AG04449 (cell line): Measurements from ENCODE around the gene ATN1.

Experiments used
- CTCF ChIA-PET: fragments of 350-600 bp; formaldehyde crosslinking; extraction: SDS; loops from one replicate; lab custom pipeline; 2021; ENCODE audit warnings: antibody characterized with exemption; lab: Yijun Ruan, JAX
- POLR2A ChIA-PET: fragments of 400-600, 350-600 bp; formaldehyde crosslinking; extraction: SDS; loops from one replicate; lab custom pipeline; 2020; ENCODE audit warnings: antibody characterized with exemption, inconsistent platforms; lab: Yijun Ruan, JAX
- DNase-seq: peaks from one replicate; pipeline ENCODE4 v3.0.0-alpha.2; 2010; ENCODE audit warnings: low read depth, low spot score
- H3K4me3 ChIP-seq: 2 replicates; pipeline ENCODE4 v1.5.1; 2011; ENCODE audit warnings: low read depth, mild to moderate bottlenecking, control low read depth, low read length
- TF ChIP-seq, protein P1 (sequence below): IDR thresholded peaks from one replicate; pipeline ENCODE4 v1.5.1; 2011; ENCODE audit warnings: mild to moderate bottlenecking, moderate library complexity, low read length, control low read depth, inconsistent platforms; ENCODE audit not compliant: insufficient read depth; ENCODE audit errors: missing control alignments

ATN1 gene

GRCh38 chr12:6919588-6919987, 8.2 kb upstream of the ATN1 start:
- H3K4me3 ChIP-seq = no peak overlapping the region
- DNase-seq = no peak
- TF ChIP-seq, protein P1, sequence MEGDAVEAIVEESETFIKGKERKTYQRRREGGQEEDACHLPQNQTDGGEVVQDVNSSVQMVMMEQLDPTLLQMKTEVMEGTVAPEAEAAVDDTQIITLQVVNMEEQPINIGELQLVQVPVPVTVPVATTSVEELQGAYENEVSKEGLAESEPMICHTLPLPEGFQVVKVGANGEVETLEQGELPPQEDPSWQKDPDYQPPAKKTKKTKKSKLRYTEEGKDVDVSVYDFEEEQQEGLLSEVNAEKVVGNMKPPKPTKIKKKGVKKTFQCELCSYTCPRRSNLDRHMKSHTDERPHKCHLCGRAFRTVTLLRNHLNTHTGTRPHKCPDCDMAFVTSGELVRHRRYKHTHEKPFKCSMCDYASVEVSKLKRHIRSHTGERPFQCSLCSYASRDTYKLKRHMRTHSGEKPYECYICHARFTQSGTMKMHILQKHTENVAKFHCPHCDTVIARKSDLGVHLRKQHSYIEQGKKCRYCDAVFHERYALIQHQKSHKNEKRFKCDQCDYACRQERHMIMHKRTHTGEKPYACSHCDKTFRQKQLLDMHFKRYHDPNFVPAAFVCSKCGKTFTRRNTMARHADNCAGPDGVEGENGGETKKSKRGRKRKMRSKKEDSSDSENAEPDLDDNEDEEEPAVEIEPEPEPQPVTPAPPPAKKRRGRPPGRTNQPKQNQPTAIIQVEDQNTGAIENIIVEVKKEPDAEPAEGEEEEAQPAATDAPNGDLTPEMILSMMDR = no peak
- POLR2A ChIA-PET = interaction anchor here (1.0 kb wide), 1 partner anchor 24 kb away, joined by 3 read pairs; the partner anchor contains the start of genes C12orf57 and RNU7-1
- CTCF ChIA-PET = interaction anchor here (0.7 to 1.5 kb wide), 6 partner anchors 12 to 48 kb away, joined by 3 to 4 read pairs (median 3); no protein-coding TSS in a partner anchor

DNA sequence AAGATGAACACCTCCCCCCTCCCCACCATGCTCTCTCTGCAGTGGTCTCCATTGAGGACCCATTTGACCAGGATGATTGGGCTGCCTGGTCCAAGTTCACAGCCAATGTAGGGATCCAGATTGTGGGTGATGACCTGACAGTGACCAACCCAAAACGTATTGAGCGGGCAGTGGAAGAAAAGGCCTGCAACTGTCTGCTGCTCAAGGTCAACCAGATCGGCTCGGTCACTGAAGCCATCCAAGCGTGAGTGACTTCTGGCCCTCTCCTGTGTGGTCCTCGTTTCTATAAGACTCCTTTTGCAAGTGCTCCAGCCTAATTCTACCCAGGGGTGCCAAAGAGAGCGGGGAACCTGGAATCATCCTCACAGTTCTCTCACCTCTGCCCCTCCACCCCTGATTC, 6.2 kb upstream of the ATN1 start:
- TF ChIP-seq, protein P1 = no peak
- ChIA-PET POLR2A (no interaction called here), CTCF (interaction anchor here (0.9 to 9.0 kb wide), 10 partner anchors 10 to 192 kb away, joined by 3 to 164 read pairs (median 4); partner anchors contain the start of gene C1RL)
- H3K4me3 ChIP-seq = no peak overlapping the region
- DNase-seq = no peak

DNA sequence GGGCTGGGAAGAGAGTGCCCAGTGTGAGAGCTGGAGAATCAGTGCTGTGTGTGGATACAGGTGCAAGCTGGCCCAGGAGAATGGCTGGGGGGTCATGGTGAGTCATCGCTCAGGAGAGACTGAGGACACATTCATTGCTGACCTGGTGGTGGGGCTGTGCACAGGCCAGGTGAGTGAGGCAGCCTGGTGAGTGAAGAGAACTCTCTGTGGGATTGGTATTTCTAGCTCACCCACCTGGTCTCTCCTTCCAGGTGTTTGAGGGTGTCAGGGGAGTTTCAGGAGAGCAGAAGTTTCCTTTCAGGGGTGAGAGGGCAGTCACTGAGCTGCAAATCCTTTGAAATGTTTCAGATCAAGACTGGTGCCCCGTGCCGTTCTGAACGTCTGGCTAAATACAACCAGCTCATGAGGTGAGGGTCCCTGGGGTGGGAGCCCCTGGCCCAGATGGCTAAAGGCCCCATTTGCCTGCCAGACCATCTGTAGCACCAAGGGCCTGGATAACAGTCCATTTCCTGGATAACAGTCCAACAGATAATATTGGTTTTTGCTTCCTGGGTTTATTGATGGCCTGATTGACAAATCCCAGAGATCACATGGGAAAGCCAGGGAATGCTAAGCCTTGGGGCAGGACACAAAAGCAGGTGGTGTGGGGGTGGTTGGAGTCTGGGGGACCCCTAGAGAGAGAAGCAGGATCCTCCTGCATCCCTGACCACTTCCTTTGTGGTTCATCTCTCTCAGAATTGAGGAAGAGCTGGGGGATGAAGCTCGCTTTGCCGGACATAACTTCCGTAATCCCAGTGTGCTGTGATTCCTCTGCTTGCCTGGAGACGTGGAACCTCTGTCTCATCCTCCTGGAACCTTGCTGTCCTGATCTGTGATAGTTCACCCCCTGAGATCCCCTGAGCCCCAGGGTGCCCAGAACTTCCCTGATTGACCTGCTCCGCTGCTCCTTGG, 5.5 kb upstream of the ATN1 start:
- POLR2A ChIA-PET = no interaction called here
- no peak overlapping the region for H3K4me3 ChIP-seq
- CTCF ChIA-PET = interaction anchor here (0.9 to 9.0 kb wide), 10 partner anchors 11 to 191 kb away, joined by 3 to 164 read pairs (median 4); partner anchors contain the start of gene C1RL
- no peak for DNase-seq
- TF ChIP-seq, protein P1 = no peak

GRCh38 chr12:6923003-6923732, 4.6 kb upstream of the ATN1 start:
- TF ChIP-seq, protein P1 = no peak
- no peak overlapping the region; the same call in 1 of the 2 replicates for H3K4me3 ChIP-seq
- CTCF ChIA-PET = interaction anchor here (0.8 to 9.0 kb wide), 21 partner anchors 9 to 218 kb away, joined by 3 to 164 read pairs (median 6); partner anchors contain the start of genes C12orf57, C1RL, ENO2 and LRRC23
- no peak for DNase-seq
- POLR2A ChIA-PET = interaction anchor here (4.6 kb wide), 1 partner anchor 21 kb away, joined by 46 read pairs; the partner anchor contains the start of genes C12orf57 and RNU7-1

GRCh38 chr12:6923851-6924250, 3.9 kb upstream of the ATN1 start:
- no peak overlapping the region for H3K4me3 ChIP-seq
- CTCF ChIA-PET = interaction anchor here (0.7 to 9.0 kb wide), 25 partner anchors 10 to 223 kb away, joined by 3 to 164 read pairs (median 5); partner anchors contain the start of genes C12orf57, C1RL, ENO2 and LRRC23
- no peak for DNase-seq
- TF ChIP-seq, protein P1 = no peak
- POLR2A ChIA-PET = interaction anchor here (3.4 to 4.6 kb wide), 2 partner anchors 14 to 21 kb away, joined by 18 to 46 read pairs; partner anchors contain the start of genes C12orf57 and RNU7-1
